NCI-H187 treated with DMSO at 0.1 percent for 48 hours (cell line): ENCODE data around the gene MOB1B.
"Not testable (repeated sequence)": the region's sequence is repeated elsewhere in the genome, so short reads cannot be mapped to it uniquely, and the experiment has no call there.

ENCODE experiments used
- DNase-seq: peaks from one replicate; lab custom pipeline; 2025; lab: John Stamatoyannopoulos, UW

The MOB1B gene

DNA sequence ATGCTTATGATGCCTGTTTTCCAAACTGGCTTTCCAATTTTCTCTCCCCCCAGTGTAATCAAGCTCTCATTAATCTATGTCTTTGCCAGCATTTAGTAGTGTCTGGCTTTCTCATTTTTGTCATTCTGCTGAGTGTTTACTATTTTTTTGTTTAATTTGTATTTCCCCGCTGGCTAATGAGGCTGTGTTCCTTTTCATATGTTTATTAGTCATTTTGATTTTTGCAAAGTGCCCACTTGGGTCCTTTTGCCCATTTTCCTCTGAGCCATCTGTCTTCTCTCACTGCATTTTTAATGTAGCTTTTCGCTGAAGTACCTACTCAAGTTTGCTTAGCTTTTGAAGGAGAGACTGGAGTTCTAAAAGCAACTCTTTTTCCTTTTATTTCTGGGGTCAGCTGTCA, 106.0 kb downstream of the MOB1B start:
- DNase-seq = no peak

DNA sequence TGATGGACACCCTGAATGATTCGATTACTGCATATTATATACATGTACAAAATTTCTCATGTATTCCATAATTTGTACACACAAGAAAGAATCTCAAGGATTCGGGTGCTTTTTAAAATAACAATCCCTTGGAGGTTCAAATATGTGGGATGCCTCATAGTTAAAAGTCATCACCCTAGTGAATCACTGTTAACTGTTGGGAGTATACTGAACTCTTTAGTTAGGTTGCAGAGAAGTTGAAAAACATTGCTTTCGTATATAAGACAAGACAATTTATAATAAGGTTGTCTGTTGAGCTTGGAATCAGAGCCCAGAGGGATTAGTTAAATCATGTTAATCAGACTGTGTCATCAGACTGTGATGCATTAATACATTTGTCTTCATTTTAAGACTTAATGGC, 106.9 kb downstream of the MOB1B start:
- no peak for DNase-seq

GRCh38 chr4:71009890-71010588, 107.9 kb downstream of the MOB1B start:
- DNase-seq = no peak

- DNase-seq = no peak
Observed at GRCh38 chr4:71011451-71011850, 109.3 kb downstream of the MOB1B start.

DNA sequence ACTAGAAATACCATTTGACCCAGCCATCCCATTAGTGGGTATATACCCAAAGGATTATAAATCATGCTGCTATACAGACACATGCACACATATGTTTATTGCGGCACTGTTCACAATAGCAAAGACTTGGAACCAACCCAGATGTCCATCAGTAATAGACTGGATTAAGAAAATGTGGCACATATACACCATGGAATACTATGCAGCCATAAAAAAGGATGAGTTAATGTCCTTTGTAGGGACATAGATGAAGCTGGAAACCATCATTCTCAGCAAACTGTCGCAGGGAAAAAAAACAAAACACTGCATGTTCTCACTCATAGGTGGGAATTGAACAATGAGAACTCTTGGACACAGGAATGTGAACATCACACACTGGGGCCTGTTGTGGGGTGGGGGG, 115.2 kb downstream of the MOB1B start:
- not testable (repeated sequence) for DNase-seq

GRCh38 chr4:71020611-71021010, 118.4 kb downstream of the MOB1B start:
- no peak for DNase-seq

GRCh38 chr4:71025654-71026053, 123.5 kb downstream of the MOB1B start:
- DNase-seq = no peak

GRCh38 chr4:71026086-71026485, 123.9 kb downstream of the MOB1B start:
- no peak for DNase-seq

DNA sequence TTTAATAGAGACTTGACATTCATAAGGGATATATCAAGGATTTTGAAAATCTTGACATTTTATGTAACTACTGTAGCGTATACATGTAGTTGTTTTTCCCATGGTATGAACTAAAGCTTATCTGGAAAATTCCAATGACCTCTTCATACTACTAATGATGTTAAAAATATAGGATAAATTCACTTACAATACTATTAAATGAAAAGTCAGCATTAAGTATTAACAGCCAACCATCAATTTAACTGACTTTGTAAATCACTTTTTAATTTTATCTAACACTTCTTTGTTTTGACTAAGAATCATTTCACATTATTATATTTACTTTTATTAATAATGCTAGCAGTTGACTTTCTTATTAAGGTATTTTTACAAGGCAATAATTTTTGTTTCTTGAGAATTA, 125.4 kb downstream of the MOB1B start:
- DNase-seq = no peak

DNA sequence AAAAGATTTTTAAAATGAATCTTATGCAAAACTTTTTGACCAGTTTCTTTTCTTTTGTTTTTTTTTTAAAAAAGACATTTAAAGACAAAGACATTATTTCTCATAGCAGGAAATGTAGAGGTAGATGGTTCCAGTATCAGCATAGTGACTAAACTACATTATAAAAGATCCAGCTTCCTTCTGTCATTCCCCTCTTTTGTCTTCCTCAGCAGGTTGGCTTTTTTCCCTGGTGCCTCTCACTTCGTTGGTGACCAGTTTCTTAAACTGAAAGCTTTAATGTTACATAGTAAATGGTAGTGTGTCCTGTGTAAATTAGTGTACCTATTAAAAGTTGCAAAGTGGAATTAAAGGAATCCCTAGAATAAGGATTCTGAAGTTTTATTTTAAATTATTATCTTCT, 127.3 kb downstream of the MOB1B start:
- no peak for DNase-seq

GRCh38 chr4:71032106-71032505, 129.9 kb downstream of the MOB1B start:
- DNase-seq = not testable (repeated sequence)
